Measurements from ENCODE around the gene PRPF8.

Gene PRPF8

GRCh38 chr17:1624650-1625049, 60.0 kb downstream of the PRPF8 start:
- no peak for DNase-seq

- no peak for DNase-seq
These were observed 61.5 kb downstream of the PRPF8 start for GRCh38 chr17:1623057-1623630.

GRCh38 chr17:1621273-1621954, 63.3 kb downstream of the PRPF8 start:
- no peak for DNase-seq

GRCh38 chr17:1620486-1620885, 64.2 kb downstream of the PRPF8 start:
- DNase-seq = no peak

GRCh38 chr17:1617620-1618174, 67.0 kb downstream of the PRPF8 start:
- DNase-seq = no peak

GRCh38 chr17:1616101-1616500, 68.6 kb downstream of the PRPF8 start:
- DNase-seq = no peak

GRCh38 chr17:1612400-1612799, 72.3 kb downstream of the PRPF8 start:
- no peak for DNase-seq

- DNase-seq = no peak
These were observed 73.0 kb downstream of the PRPF8 start for GRCh38 chr17:1611715-1612114.

- no peak for DNase-seq
These were observed 76.0 kb downstream of the PRPF8 start for GRCh38 chr17:1608676-1609075.

- no peak for DNase-seq
These were observed 76.7 kb downstream of the PRPF8 start for GRCh38 chr17:1607971-1608320.

GRCh38 chr17:1606352-1606985, 78.2 kb downstream of the PRPF8 start:
- DNase-seq = no peak

GRCh38 chr17:1605681-1606351, 78.9 kb downstream of the PRPF8 start:
- no peak for DNase-seq

GRCh38 chr17:1604831-1605528, 79.7 kb downstream of the PRPF8 start:
- no peak for DNase-seq

GRCh38 chr17:1601571-1601970, 83.1 kb downstream of the PRPF8 start:
- no peak for DNase-seq

Measured in NCI-H1105 treated with DMSO at 0.1 percent for 48 hours (cell line).